ENCODE measurements around the gene C16orf74. TPM values are rescaled to one million over a fixed set of nuclear protein-coding genes. Genes with fewer than 3 reads are reported as not detected.

The C16orf74 gene
- polyA plus RNA-seq, 1 donor (not counting 4 experiments of a cell fraction or from before 2014, with no cell fraction given), result 35.3 TPM

- no peak for FAIRE-seq
- TF ChIP-seq CTCF (optimal IDR thresholded peaks at IDR 0.05 in 1 of 3, IDR thresholded peaks at IDR 0.05 in 1 of 3, conservative IDR thresholded peaks at IDR 0.05 in 1 of 3; ENCODE audit: extremely low read depth in 1 of 3, insufficient read depth in 2 of 3, low read length in 3 of 3) (no peak), EZH2 (IDR thresholded peaks at IDR 0.05; ENCODE audit: low read length) (no peak)
- dilution Hi-C loops (cut with MboI; ENCODE audit: extremely low pct_ligation_motif_present, low sequenced_read_pairs), result no loop called here
Observed at GRCh38 chr16:85695196-85696128, 55.4 kb downstream of the C16orf74 start.

GRCh38 chr16:85690469-85691064, 60.3 kb downstream of the C16orf74 start:
- no peaks in the 10 kb centered on the region for H4K20me1 ChIP-seq (ENCODE audit: control insufficient read depth, extremely low read depth, insufficient read depth, low read length)
- H2AFZ ChIP-seq (ENCODE audit: control insufficient read depth, low read length), result no peak overlapping the region
- no peaks in the 10 kb centered on the region for H3K27me3 ChIP-seq (ENCODE audit: control insufficient read depth, extremely low read depth, insufficient read depth, low read length)
- DNase-seq (ENCODE audit: low read depth, low spot score), result no peak
- H3K4me3 ChIP-seq (ENCODE audit: control insufficient read depth in 2 of 3, extremely low read depth in 1 of 3, insufficient read depth in 2 of 3, low read depth in 1 of 3, low read length in 3 of 3), result no peak overlapping the region
- H3K9me3 ChIP-seq (ENCODE audit: control insufficient read depth, low read depth, low read length), result no peaks in the 10 kb centered on the region
- H3K4me1 ChIP-seq (ENCODE audit: control insufficient read depth, extremely low read depth, insufficient read depth, low read length), result no peaks in the 10 kb centered on the region
- no peak for TF ChIP-seq EZH2 (IDR thresholded peaks at IDR 0.05; ENCODE audit: low read length)
- TF ChIP-seq CTCF (optimal IDR thresholded peaks at IDR 0.05 in 1 of 3, IDR thresholded peaks at IDR 0.05 in 1 of 3, conservative IDR thresholded peaks at IDR 0.05 in 1 of 3; ENCODE audit: extremely low read depth in 1 of 3, insufficient read depth in 2 of 3, low read length in 3 of 3), result no peak
- peaks cover 2% of the 10 kb centered on the region for H3K79me2 ChIP-seq (ENCODE audit: control insufficient read depth, insufficient read depth, low read length)
- no peaks in the 10 kb centered on the region for H3K36me3 ChIP-seq (ENCODE audit: control insufficient read depth in 2 of 2, extremely low read depth in 1 of 2, insufficient read depth in 2 of 2, low read length in 2 of 2)
- no peak for FAIRE-seq
- no peak overlapping the region for H3K9ac ChIP-seq (ENCODE audit: control insufficient read depth, extremely low read depth, insufficient read depth, low read length)
- no peak overlapping the region for H3K27ac ChIP-seq (ENCODE audit: control insufficient read depth, insufficient read depth, low read length)
- no peak overlapping the region for H3K4me2 ChIP-seq (ENCODE audit: control insufficient read depth, extremely low read depth, insufficient read depth, low read depth, low read length)
- dilution Hi-C loops (cut with MboI; ENCODE audit: extremely low pct_ligation_motif_present, low sequenced_read_pairs), result no loop called here
- no peaks in the 10 kb centered on the region for H3K9me1 ChIP-seq (ENCODE audit: control insufficient read depth, extremely low read depth, insufficient read depth, low read length)

More at GRCh38 chr16:85695196-85696128, 55.4 kb downstream of the C16orf74 start:
- H3K27me3 ChIP-seq (ENCODE audit: control insufficient read depth, extremely low read depth, insufficient read depth, low read length), result no peaks in the 10 kb centered on the region
- no peak overlapping the region for H3K9ac ChIP-seq (ENCODE audit: control insufficient read depth, extremely low read depth, insufficient read depth, low read length)
- H3K79me2 ChIP-seq (ENCODE audit: control insufficient read depth, insufficient read depth, low read length), result no peaks in the 10 kb centered on the region
- no peaks in the 10 kb centered on the region for H4K20me1 ChIP-seq (ENCODE audit: control insufficient read depth, extremely low read depth, insufficient read depth, low read length)
- no peak overlapping the region for H2AFZ ChIP-seq (ENCODE audit: control insufficient read depth, low read length)
- H3K36me3 ChIP-seq (ENCODE audit: control insufficient read depth in 2 of 2, extremely low read depth in 1 of 2, insufficient read depth in 2 of 2, low read length in 2 of 2), result peaks cover 0 to 4% of the 10 kb centered on the region in 2 experiments
- H3K9me3 ChIP-seq (ENCODE audit: control insufficient read depth, low read depth, low read length), result no peaks in the 10 kb centered on the region
- peaks cover 3% of the 10 kb centered on the region for H3K9me1 ChIP-seq (ENCODE audit: control insufficient read depth, extremely low read depth, insufficient read depth, low read length)
- no peak overlapping the region for H3K4me2 ChIP-seq (ENCODE audit: control insufficient read depth, extremely low read depth, insufficient read depth, low read depth, low read length)
- no peak overlapping the region for H3K27ac ChIP-seq (ENCODE audit: control insufficient read depth, insufficient read depth, low read length)
- H3K4me3 ChIP-seq (ENCODE audit: control insufficient read depth in 2 of 3, extremely low read depth in 1 of 3, insufficient read depth in 2 of 3, low read depth in 1 of 3, low read length in 3 of 3), result no peak overlapping the region
- peaks cover 33% of the 10 kb centered on the region for H3K4me1 ChIP-seq (ENCODE audit: control insufficient read depth, extremely low read depth, insufficient read depth, low read length)
- DNase-seq (ENCODE audit: low read depth, low spot score), result no peak

Data from keratinocyte (primary cell).